HG03460 (cell line): Measurements from ENCODE around the gene AMER3.

Source experiments
- ATAC-seq: cut with Tn5 transposase; IDR thresholded peaks from one replicate; pipeline ENCODE4 v1.9.1; 2021; ENCODE audit not compliant: unreplicated experiment

Gene AMER3

GRCh38 chr2:130769343-130769907, 14.1 kb downstream of the AMER3 start:
- no peak for ATAC-seq

- ATAC-seq, result no peak
These were observed 21.2 kb downstream of the AMER3 start for GRCh38 chr2:130776550-130776949.

- ATAC-seq, result no peak
These were observed 23.4 kb downstream of the AMER3 start for GRCh38 chr2:130778781-130779180.

GRCh38 chr2:130785466-130786055, 30.2 kb downstream of the AMER3 start:
- ATAC-seq, result no peak

GRCh38 chr2:130786076-130786475, 30.7 kb downstream of the AMER3 start:
- ATAC-seq, result no peak

GRCh38 chr2:130787841-130788240, 32.5 kb downstream of the AMER3 start:
- ATAC-seq, result no peak

- ATAC-seq, result no peak
These were observed 35.0 kb downstream of the AMER3 start for GRCh38 chr2:130790312-130790711.

- no peak for ATAC-seq
These were observed 35.7 kb downstream of the AMER3 start for GRCh38 chr2:130790804-130791616.

GRCh38 chr2:130791617-130791939, 36.2 kb downstream of the AMER3 start:
- no peak for ATAC-seq

- ATAC-seq, result no peak
These were observed 40.1 kb downstream of the AMER3 start for GRCh38 chr2:130795431-130795830.

GRCh38 chr2:130796290-130796689, 41.0 kb downstream of the AMER3 start:
- ATAC-seq, result no peak

- peak; percentile 91 for ATAC-seq
These were observed 42.4 kb downstream of the AMER3 start for GRCh38 chr2:130797493-130798435.

GRCh38 chr2:130798472-130799218, 43.3 kb downstream of the AMER3 start:
- ATAC-seq, result no peak

- no peak for ATAC-seq
These were observed 44.0 kb downstream of the AMER3 start for GRCh38 chr2:130799295-130799694.

GRCh38 chr2:130805613-130806012, 50.3 kb downstream of the AMER3 start:
- ATAC-seq, result no peak

GRCh38 chr2:130806370-130806769, 51.0 kb downstream of the AMER3 start:
- ATAC-seq, result no peak

- ATAC-seq, result no peak
These were observed 52.5 kb downstream of the AMER3 start for GRCh38 chr2:130807659-130808385.

GRCh38 chr2:130808482-130809268, 53.3 kb downstream of the AMER3 start:
- no peak for ATAC-seq

GRCh38 chr2:130810490-130810889, 55.1 kb downstream of the AMER3 start:
- no peak for ATAC-seq
